Smooth muscle cell (in vitro differentiated cells): ENCODE measurements around the gene LMBRD1. TPM values are rescaled to one million over a fixed set of nuclear protein-coding genes. Genes with fewer than 3 reads are reported as not detected.
A peak's percentile ranks its signal among the peaks of the same experiment; 100 is the strongest.

Experiments used
- DNase-seq: peaks from one replicate; lab custom pipeline; 2025; ENCODE audit not compliant: unreplicated experiment; lab: John Stamatoyannopoulos, UW
- H2AFZ ChIP-seq: fragments of 200-600 bp; sonication (generic); 2 replicates; pipeline ENCODE4 v1.6.0; 2016; ENCODE audit warnings: antibody characterized with exemption, low read depth, mild to moderate bottlenecking
- H3F3A ChIP-seq: fragments of 200-600 bp; sonication (generic); 2 replicates; pipeline ENCODE4 v1.6.0; 2017; ENCODE audit warnings: antibody characterized with exemption, low read depth
- H3K27ac ChIP-seq: fragments of 200-600 bp; sonication (generic); 2 replicates; pipeline ENCODE4 v1.5.1; 2016; ENCODE audit warnings: low read depth, mild to moderate bottlenecking
- H3K27me3 ChIP-seq: fragments of 200-600 bp; sonication (generic); 2 replicates; pipeline ENCODE4 v1.6.1; 2016; ENCODE audit warnings: low read depth, mild to moderate bottlenecking
- H3K36me3 ChIP-seq: fragments of 200-600 bp; sonication (generic); 2 replicates; pipeline ENCODE4 v1.5.1; 2016; ENCODE audit warnings: low read depth
- H3K4me1 ChIP-seq: fragments of 200-600 bp; sonication (generic); 2 replicates; pipeline ENCODE4 v1.5.1; 2016; ENCODE audit warnings: low read depth
- H3K4me2 ChIP-seq: fragments of 200-600 bp; sonication (generic); 2 replicates; pipeline ENCODE4 v1.6.0; 2016; ENCODE audit warnings: mild to moderate bottlenecking
- H3K4me3 ChIP-seq: fragments of 200-600 bp; sonication (generic); 2 replicates; pipeline ENCODE4 v1.5.1; 2016; ENCODE audit warnings: mild to moderate bottlenecking
- H3K79me2 ChIP-seq: fragments of 200-600 bp; sonication (generic); 2 replicates; pipeline ENCODE4 v1.6.0; 2016; ENCODE audit warnings: low read depth, mild to moderate bottlenecking
- H3K9ac ChIP-seq: fragments of 200-600 bp; sonication (generic); 2 replicates; pipeline ENCODE4 v1.6.0; 2016; ENCODE audit warnings: low read depth
- H3K9me3 ChIP-seq: fragments of 200-600 bp; sonication (generic); replicated peaks from 2 replicates; pipeline ENCODE4 v1.5.1; 2016; ENCODE audit warnings: low read depth
- H4K20me1 ChIP-seq: fragments of 200-600 bp; sonication (generic); 2 replicates; pipeline ENCODE4 v1.6.0; 2016; ENCODE audit warnings: low read depth
- WGBS: methylation state at CpG from one replicate; pipeline ENCODE4 v1.1.7; 2016; ENCODE audit warnings: low lambda C conversion rate; 5-methylcytosine and 5-hydroxymethylcytosine counted together
- polyA plus RNA-seq: library from polyadenylated mRNA; unstranded; fragments of >200 nt; fragmentation: Nextera tagmentation; extraction: Ambion mirVana; gene quantifications from 2 replicates; pipeline ENCODE4 v1.2.1, GENCODE V29; 2016
- total RNA-seq: library from RNA; depleted of rRNA; stranded (reverse); fragments of >200 nt; gene quantifications from 2 replicates; pipeline ENCODE4 v1.2.3, GENCODE V29; 2014
- TF ChIP-seq, protein P1 (sequence below): fragments of 200-600 bp; sonication (generic); IDR thresholded peaks from 2 replicates; pipeline ENCODE4 v1.5.1; 2017; ENCODE audit warnings: borderline replicate concordance, mild to moderate bottlenecking, antibody characterized with exemption; ENCODE audit not compliant: insufficient read depth, poor library complexity, severe bottlenecking

The LMBRD1 gene
- total and polyA plus RNA-seq, 2 experiments from 2014 or later, result 22.3 to 78.5 TPM

DNA sequence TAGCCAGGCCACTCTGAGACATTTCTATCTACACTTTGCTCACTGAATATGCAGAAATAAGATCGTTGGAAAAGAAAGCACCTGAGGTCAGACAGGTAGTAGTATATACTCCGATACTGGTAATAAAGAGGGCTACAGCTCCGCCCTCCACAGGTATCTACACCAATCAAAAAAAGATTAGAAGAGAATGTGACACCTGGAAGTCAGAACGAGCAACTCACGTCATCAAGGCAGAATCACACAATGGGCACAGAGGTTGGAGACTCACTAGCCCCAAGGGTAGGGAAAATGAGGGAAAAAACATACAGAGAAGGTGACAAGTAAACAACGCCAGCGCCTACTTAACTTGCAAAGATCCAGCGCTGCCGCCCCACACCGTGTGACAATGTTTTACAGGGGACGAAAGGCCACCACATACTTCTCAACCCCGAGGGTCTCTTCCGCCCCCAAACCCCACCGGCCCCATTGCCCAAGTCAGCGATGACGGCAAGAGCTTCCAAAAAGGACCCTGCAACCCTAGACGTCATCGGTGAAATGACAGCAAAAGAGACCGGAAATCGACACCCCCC lies 653 bp downstream of the LMBRD1 start:
- peaks cover 6% of the 10 kb centered on the region for H4K20me1 ChIP-seq
- no peaks in the 10 kb centered on the region for H3K27me3 ChIP-seq
- H3K79me2 ChIP-seq, result peaks cover 34% of the 10 kb centered on the region
- 2% methylated on average over 18 of the region's 20 CpGs for WGBS
- no peaks in the 10 kb centered on the region for H3K9me3 ChIP-seq
- peak overlapping the region; percentile 82 for H3K27ac ChIP-seq
- peak overlapping the region; percentile 97 for H3K4me2 ChIP-seq
- no peaks in the 10 kb centered on the region for H3F3A ChIP-seq
- no peak for DNase-seq
- TF ChIP-seq, protein P1, sequence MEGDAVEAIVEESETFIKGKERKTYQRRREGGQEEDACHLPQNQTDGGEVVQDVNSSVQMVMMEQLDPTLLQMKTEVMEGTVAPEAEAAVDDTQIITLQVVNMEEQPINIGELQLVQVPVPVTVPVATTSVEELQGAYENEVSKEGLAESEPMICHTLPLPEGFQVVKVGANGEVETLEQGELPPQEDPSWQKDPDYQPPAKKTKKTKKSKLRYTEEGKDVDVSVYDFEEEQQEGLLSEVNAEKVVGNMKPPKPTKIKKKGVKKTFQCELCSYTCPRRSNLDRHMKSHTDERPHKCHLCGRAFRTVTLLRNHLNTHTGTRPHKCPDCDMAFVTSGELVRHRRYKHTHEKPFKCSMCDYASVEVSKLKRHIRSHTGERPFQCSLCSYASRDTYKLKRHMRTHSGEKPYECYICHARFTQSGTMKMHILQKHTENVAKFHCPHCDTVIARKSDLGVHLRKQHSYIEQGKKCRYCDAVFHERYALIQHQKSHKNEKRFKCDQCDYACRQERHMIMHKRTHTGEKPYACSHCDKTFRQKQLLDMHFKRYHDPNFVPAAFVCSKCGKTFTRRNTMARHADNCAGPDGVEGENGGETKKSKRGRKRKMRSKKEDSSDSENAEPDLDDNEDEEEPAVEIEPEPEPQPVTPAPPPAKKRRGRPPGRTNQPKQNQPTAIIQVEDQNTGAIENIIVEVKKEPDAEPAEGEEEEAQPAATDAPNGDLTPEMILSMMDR, result no peak
- H3K4me3 ChIP-seq, result peak overlapping the region; percentile 74
- H3K36me3 ChIP-seq, result no peaks in the 10 kb centered on the region
- H3K9ac ChIP-seq, result peak overlapping the region; percentile 88
- peaks cover 16% of the 10 kb centered on the region for H3K4me1 ChIP-seq
- peak overlapping the region; percentile 78 for H2AFZ ChIP-seq

DNA sequence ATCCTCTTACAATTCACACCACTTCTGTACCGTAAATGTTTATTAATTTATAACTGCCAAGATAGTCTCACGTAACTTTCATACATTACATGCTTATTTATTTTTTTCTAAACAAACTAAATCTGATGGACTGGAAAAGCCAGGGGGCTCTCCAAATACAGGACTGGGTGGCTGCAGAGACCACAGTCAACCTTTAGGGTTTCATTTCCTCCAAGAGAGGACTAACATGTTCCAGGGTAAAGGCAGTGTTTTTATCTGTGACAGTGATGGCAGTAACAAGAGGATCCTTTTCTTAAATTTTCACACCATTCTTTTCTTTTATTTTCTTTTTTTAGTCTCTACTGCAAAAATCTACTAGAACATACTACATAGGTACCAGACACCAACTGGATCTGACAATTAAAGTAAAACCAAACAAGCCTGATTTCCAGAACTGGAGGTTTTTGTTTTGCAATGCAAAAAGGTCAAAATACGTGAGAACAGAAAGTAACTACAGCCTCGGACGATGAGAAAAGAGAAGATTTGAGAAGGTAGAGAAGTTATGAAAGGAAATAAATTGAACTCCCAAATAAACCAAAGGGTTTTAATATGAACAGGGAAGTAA lies 1.2 kb downstream of the LMBRD1 start:
- H3K27ac ChIP-seq, result peak overlapping the region; percentile 82

DNA sequence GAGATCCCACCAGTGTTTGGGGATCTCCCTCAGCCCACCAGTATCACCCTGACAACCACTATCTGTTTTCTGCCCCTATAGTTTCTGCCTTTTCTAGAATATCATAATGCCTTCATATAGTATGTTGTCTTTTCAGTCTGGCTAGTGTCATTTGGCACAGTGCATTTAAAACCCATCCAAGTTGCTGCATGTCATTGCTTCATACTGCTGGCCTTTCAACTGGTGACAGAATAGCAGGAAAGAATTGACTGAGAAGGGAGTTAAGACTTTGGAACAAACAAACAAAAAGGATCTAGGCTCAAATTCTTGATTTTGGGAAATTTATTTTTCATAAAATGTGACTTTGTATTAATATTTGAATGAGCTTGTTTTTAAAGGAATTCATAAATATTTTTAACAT lies 4.5 kb downstream of the LMBRD1 start:
- peaks cover 53% of the 10 kb centered on the region for H3K79me2 ChIP-seq
- H3K4me2 ChIP-seq, result no peak overlapping the region
- TF ChIP-seq, protein P1, result no peak
- H3K4me3 ChIP-seq, result no peak overlapping the region
- no peak overlapping the region for H2AFZ ChIP-seq
- no peaks in the 10 kb centered on the region for H3K27me3 ChIP-seq
- no peak overlapping the region for H3K9ac ChIP-seq
- no peak for DNase-seq
- peaks cover 15% of the 10 kb centered on the region for H4K20me1 ChIP-seq
- peaks cover 4% of the 10 kb centered on the region for H3K36me3 ChIP-seq
- no peaks in the 10 kb centered on the region for H3F3A ChIP-seq
- H3K9me3 ChIP-seq, result no peaks in the 10 kb centered on the region
- H3K27ac ChIP-seq, result peak overlapping the region; percentile 75
- H3K4me1 ChIP-seq, result peaks cover 20% of the 10 kb centered on the region

More for the DNA sequence above, 1.2 kb downstream of the LMBRD1 start:
- Histone ChIP-seq H2AFZ (peak overlapping the region; percentile 78), H3K27me3 (no peaks in the 10 kb centered on the region), H3K9ac (peak overlapping the region; percentile 88), H3K9me3 (no peaks in the 10 kb centered on the region), H3F3A (no peaks in the 10 kb centered on the region), H3K79me2 (peaks cover 37% of the 10 kb centered on the region), H3K4me1 (peaks cover 20% of the 10 kb centered on the region), H3K4me2 (peak overlapping the region; percentile 97), H4K20me1 (peaks cover 12% of the 10 kb centered on the region), H3K4me3 (peak overlapping the region; percentile 74), H3K36me3 (no peaks in the 10 kb centered on the region)
- 30% methylated on average over 5 of the region's 5 CpGs for WGBS
- TF ChIP-seq, protein P1, result no peak
- DNase-seq, result no peak

DNA sequence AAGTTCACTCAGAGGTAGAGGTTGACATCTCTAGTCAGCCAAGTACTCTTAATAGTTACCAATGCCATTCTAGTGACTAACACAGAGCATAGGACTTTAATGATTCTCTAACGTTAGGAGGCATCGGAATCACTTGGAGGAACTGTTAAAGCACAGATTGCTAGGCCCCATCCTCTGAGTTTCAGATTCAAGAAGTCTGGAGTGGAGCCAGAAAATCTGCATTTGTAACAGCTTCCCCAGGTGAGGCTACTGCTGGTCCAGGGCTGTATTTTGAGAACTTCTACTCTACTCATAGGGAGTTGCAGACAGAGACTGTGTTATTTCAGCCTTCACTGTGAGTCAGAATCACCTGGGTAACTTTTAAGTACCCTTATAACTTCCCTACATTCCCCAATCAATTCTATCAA lies 5.7 kb downstream of the LMBRD1 start:
- H3K27ac ChIP-seq, result peak overlapping the region; percentile 75
- H3K79me2 ChIP-seq, result peaks cover 62% of the 10 kb centered on the region
- TF ChIP-seq, protein P1, result no peak
- 30% methylated on average over 2 of the region's 2 CpGs for WGBS
- no peaks in the 10 kb centered on the region for H3K27me3 ChIP-seq
- H4K20me1 ChIP-seq, result peaks cover 22% of the 10 kb centered on the region
- no peak overlapping the region for H2AFZ ChIP-seq
- H3F3A ChIP-seq, result no peaks in the 10 kb centered on the region
- peak overlapping the region; percentile 36 for H3K9ac ChIP-seq
- H3K4me3 ChIP-seq, result no peak overlapping the region
- peak overlapping the region; percentile 3 for H3K4me2 ChIP-seq
- no peaks in the 10 kb centered on the region for H3K9me3 ChIP-seq
- peaks cover 20% of the 10 kb centered on the region for H3K4me1 ChIP-seq
- H3K36me3 ChIP-seq, result peaks cover 4% of the 10 kb centered on the region
- DNase-seq, result no peak
